ENCODE results near the gene TRIM69.

TRIM69 gene

GRCh38 chr15:44790656-44791055 lies 54.3 kb downstream of the TRIM69 start:
- H3K27ac ChIP-seq (ENCODE audit: low read depth, low read length), result no peak overlapping the region
- H3K4me3 ChIP-seq (ENCODE audit: low read depth, low read length), result no peak overlapping the region
- H3K9me3 ChIP-seq (ENCODE audit: control insufficient read depth, insufficient read depth, low read length), result no peaks in the 10 kb centered on the region
- no peak overlapping the region for H3K9ac ChIP-seq (ENCODE audit: low read depth, low read length)
- no peaks in the 10 kb centered on the region for H3K36me3 ChIP-seq (ENCODE audit: control insufficient read depth, insufficient read depth, low read length)
- H3K27me3 ChIP-seq (ENCODE audit: control insufficient read depth, insufficient read depth, low read length), result no peaks in the 10 kb centered on the region
- H3K4me1 ChIP-seq (ENCODE audit: control insufficient read depth, insufficient read depth, low read length), result no peaks in the 10 kb centered on the region

DNA sequence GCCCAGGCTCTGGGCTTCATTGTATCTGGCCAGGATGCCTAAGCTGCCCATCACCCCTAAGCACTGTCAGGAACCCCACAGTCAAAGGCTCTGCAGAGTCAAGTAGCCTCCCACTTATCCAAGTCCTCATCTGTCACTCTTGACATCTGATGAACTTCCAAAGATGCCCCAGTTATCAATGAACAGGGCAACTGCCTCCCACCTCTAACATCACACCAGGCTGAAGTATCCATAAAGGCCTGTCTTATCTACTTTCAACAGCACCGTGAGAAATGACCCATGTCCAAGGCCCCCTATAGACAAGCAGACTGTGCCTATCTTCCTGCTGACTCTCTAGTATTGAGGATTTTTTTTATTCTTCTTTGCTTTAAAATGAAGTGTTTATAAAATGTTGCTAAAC lies 56.4 kb downstream of the TRIM69 start:
- H3K4me3 ChIP-seq (ENCODE audit: low read depth, low read length), result no peak overlapping the region
- H3K9me3 ChIP-seq (ENCODE audit: control insufficient read depth, insufficient read depth, low read length), result no peaks in the 10 kb centered on the region
- H3K36me3 ChIP-seq (ENCODE audit: control insufficient read depth, insufficient read depth, low read length), result no peaks in the 10 kb centered on the region
- no peak overlapping the region for H3K9ac ChIP-seq (ENCODE audit: low read depth, low read length)
- no peaks in the 10 kb centered on the region for H3K4me1 ChIP-seq (ENCODE audit: control insufficient read depth, insufficient read depth, low read length)
- no peak overlapping the region for H3K27ac ChIP-seq (ENCODE audit: low read depth, low read length)
- H3K27me3 ChIP-seq (ENCODE audit: control insufficient read depth, insufficient read depth, low read length), result no peaks in the 10 kb centered on the region

- H3K9me3 ChIP-seq (ENCODE audit: control insufficient read depth, insufficient read depth, low read length), result no peaks in the 10 kb centered on the region
- H3K27ac ChIP-seq (ENCODE audit: low read depth, low read length), result no peak overlapping the region
- H3K27me3 ChIP-seq (ENCODE audit: control insufficient read depth, insufficient read depth, low read length), result no peaks in the 10 kb centered on the region
- H3K4me3 ChIP-seq (ENCODE audit: low read depth, low read length), result no peak overlapping the region
- no peaks in the 10 kb centered on the region for H3K4me1 ChIP-seq (ENCODE audit: control insufficient read depth, insufficient read depth, low read length)
- no peak overlapping the region for H3K9ac ChIP-seq (ENCODE audit: low read depth, low read length)
- H3K36me3 ChIP-seq (ENCODE audit: control insufficient read depth, insufficient read depth, low read length), result no peaks in the 10 kb centered on the region
Observed at GRCh38 chr15:44794072-44794471, 57.7 kb downstream of the TRIM69 start.

DNA sequence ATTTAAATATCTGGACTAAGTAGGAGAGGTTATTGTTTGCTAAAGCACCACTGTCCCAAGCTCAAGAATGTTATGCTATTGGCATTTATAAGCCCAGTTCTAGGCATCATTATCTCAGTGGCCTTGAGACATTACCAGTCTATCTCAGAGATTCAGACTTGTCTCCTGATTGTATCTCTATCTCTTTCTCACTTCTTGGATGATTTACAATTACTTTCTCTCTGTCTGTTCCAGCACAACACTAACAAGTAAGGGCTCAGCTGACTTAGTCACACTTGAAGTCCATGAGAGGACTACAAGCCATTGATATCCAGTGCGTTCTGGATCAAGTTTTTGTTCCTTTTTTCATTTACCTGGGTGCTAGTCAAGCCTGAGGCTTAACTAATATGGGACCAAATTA lies 60.2 kb downstream of the TRIM69 start:
- Histone ChIP-seq H3K9me3 (ENCODE audit: control insufficient read depth, insufficient read depth, low read length) (no peaks in the 10 kb centered on the region), H3K27me3 (ENCODE audit: control insufficient read depth, insufficient read depth, low read length) (no peaks in the 10 kb centered on the region), H3K9ac (ENCODE audit: low read depth, low read length) (no peak overlapping the region), H3K27ac (ENCODE audit: low read depth, low read length) (no peak overlapping the region), H3K4me3 (ENCODE audit: low read depth, low read length) (no peak overlapping the region), H3K4me1 (ENCODE audit: control insufficient read depth, insufficient read depth, low read length) (no peaks in the 10 kb centered on the region), H3K36me3 (ENCODE audit: control insufficient read depth, insufficient read depth, low read length) (no peaks in the 10 kb centered on the region)

DNA sequence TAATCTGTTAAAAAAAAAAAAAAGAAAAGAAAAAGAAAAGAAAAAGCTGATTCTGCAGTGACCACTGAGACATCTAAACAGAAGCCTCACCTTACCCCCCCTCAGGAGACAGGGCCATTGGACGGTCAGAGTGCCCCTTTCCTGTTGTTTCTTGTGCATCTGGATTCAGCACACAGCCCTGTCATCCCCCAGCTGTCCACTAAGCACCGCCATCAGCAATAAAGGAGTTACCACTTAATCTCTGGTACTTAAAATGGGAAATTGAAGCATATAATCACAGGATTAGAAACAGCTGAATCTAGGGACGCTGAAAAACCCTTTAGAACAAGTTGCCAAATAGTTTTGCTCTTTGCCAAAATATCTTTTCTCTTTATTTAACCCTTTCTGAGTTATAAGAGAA lies 62.5 kb downstream of the TRIM69 start:
- no peak overlapping the region for H3K27ac ChIP-seq (ENCODE audit: low read depth, low read length)
- H3K36me3 ChIP-seq (ENCODE audit: control insufficient read depth, insufficient read depth, low read length), result no peaks in the 10 kb centered on the region
- H3K27me3 ChIP-seq (ENCODE audit: control insufficient read depth, insufficient read depth, low read length), result no peaks in the 10 kb centered on the region
- no peak overlapping the region for H3K9ac ChIP-seq (ENCODE audit: low read depth, low read length)
- no peaks in the 10 kb centered on the region for H3K9me3 ChIP-seq (ENCODE audit: control insufficient read depth, insufficient read depth, low read length)
- no peak overlapping the region for H3K4me3 ChIP-seq (ENCODE audit: low read depth, low read length)
- H3K4me1 ChIP-seq (ENCODE audit: control insufficient read depth, insufficient read depth, low read length), result no peaks in the 10 kb centered on the region

GRCh38 chr15:44801364-44801763 lies 65.0 kb downstream of the TRIM69 start:
- H3K4me1 ChIP-seq (ENCODE audit: control insufficient read depth, insufficient read depth, low read length), result no peaks in the 10 kb centered on the region
- no peaks in the 10 kb centered on the region for H3K9me3 ChIP-seq (ENCODE audit: control insufficient read depth, insufficient read depth, low read length)
- no peaks in the 10 kb centered on the region for H3K27me3 ChIP-seq (ENCODE audit: control insufficient read depth, insufficient read depth, low read length)
- no peaks in the 10 kb centered on the region for H3K36me3 ChIP-seq (ENCODE audit: control insufficient read depth, insufficient read depth, low read length)
- H3K4me3 ChIP-seq (ENCODE audit: low read depth, low read length), result no peak overlapping the region
- H3K9ac ChIP-seq (ENCODE audit: low read depth, low read length), result no peak overlapping the region
- H3K27ac ChIP-seq (ENCODE audit: low read depth, low read length), result no peak overlapping the region

- H3K9ac ChIP-seq (ENCODE audit: low read depth, low read length), result no peak overlapping the region
- no peak overlapping the region for H3K4me3 ChIP-seq (ENCODE audit: low read depth, low read length)
- no peaks in the 10 kb centered on the region for H3K9me3 ChIP-seq (ENCODE audit: control insufficient read depth, insufficient read depth, low read length)
- H3K36me3 ChIP-seq (ENCODE audit: control insufficient read depth, insufficient read depth, low read length), result no peaks in the 10 kb centered on the region
- H3K4me1 ChIP-seq (ENCODE audit: control insufficient read depth, insufficient read depth, low read length), result no peaks in the 10 kb centered on the region
- H3K27ac ChIP-seq (ENCODE audit: low read depth, low read length), result no peak overlapping the region
- H3K27me3 ChIP-seq (ENCODE audit: control insufficient read depth, insufficient read depth, low read length), result no peaks in the 10 kb centered on the region
Observed at GRCh38 chr15:44801797-44802196, 65.5 kb downstream of the TRIM69 start.

GRCh38 chr15:44802336-44802735 lies 66.0 kb downstream of the TRIM69 start:
- no peak overlapping the region for H3K4me3 ChIP-seq (ENCODE audit: low read depth, low read length)
- H3K9me3 ChIP-seq (ENCODE audit: control insufficient read depth, insufficient read depth, low read length), result no peaks in the 10 kb centered on the region
- H3K27me3 ChIP-seq (ENCODE audit: control insufficient read depth, insufficient read depth, low read length), result no peaks in the 10 kb centered on the region
- H3K36me3 ChIP-seq (ENCODE audit: control insufficient read depth, insufficient read depth, low read length), result no peaks in the 10 kb centered on the region
- no peak overlapping the region for H3K9ac ChIP-seq (ENCODE audit: low read depth, low read length)
- no peak overlapping the region for H3K27ac ChIP-seq (ENCODE audit: low read depth, low read length)
- H3K4me1 ChIP-seq (ENCODE audit: control insufficient read depth, insufficient read depth, low read length), result no peaks in the 10 kb centered on the region

DNA sequence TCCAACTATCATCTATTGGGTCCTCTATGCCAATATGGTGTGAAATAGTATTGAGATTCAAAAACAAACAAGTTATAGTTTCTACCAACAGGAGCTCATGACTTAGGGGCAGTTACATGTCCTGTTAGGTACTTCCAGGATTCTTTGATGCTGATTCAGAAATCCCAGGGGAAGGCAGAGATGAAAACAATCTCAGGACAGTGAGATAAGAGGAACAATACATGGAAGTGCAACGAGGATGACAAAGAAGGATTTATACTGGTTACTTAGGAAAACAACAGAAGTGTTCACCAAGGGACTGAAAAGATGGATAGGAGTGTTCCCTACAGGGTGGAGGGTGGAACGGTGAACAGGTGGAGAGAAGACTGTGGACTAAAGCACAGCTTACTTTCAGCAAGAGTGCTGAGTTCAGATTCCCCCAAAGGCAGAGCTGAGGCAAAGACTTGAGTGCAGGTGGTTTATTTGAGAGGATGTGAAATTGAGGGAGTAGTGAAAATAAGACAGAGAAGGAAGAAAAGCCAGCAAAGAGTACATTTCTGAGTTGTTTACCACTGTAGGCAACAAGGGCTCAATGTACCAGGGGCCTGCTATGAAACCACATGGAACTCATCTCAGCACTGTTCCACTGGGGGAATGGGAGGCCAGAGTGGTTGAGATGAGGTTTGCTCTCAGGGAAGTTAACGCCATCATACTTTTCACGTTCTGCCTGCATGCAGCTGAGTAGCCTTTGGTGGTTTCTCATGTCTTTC lies 68.1 kb downstream of the TRIM69 start:
- Histone ChIP-seq H3K27ac (ENCODE audit: low read depth, low read length) (no peak overlapping the region), H3K27me3 (ENCODE audit: control insufficient read depth, insufficient read depth, low read length) (no peaks in the 10 kb centered on the region), H3K36me3 (ENCODE audit: control insufficient read depth, insufficient read depth, low read length) (no peaks in the 10 kb centered on the region), H3K9ac (ENCODE audit: low read depth, low read length) (no peak overlapping the region), H3K4me3 (ENCODE audit: low read depth, low read length) (no peak overlapping the region), H3K9me3 (ENCODE audit: control insufficient read depth, insufficient read depth, low read length) (no peaks in the 10 kb centered on the region), H3K4me1 (ENCODE audit: control insufficient read depth, insufficient read depth, low read length) (no peaks in the 10 kb centered on the region)

DNA sequence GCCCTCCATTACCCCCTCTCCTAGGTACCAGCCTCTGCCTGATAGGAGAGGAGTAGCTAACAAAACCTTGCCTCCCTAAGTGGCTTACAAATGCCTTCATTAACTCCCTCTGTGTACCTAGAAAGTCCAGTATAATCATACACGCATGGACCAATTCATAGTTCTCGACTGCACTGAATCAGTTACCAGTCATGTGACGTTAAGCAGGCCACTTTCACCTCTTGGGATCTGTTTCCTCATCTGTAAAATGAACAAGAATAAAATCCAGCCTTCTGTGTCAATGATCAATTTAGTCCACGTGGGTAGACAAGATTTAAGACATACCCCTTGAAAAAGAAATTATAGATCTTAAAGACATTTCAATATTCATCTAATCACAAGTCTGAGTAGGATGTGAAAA lies 72.2 kb downstream of the TRIM69 start:
- no peaks in the 10 kb centered on the region for H3K4me1 ChIP-seq (ENCODE audit: control insufficient read depth, insufficient read depth, low read length)
- no peaks in the 10 kb centered on the region for H3K36me3 ChIP-seq (ENCODE audit: control insufficient read depth, insufficient read depth, low read length)
- no peak overlapping the region for H3K4me3 ChIP-seq (ENCODE audit: low read depth, low read length)
- H3K9me3 ChIP-seq (ENCODE audit: control insufficient read depth, insufficient read depth, low read length), result no peaks in the 10 kb centered on the region
- H3K27ac ChIP-seq (ENCODE audit: low read depth, low read length), result no peak overlapping the region
- H3K27me3 ChIP-seq (ENCODE audit: control insufficient read depth, insufficient read depth, low read length), result no peaks in the 10 kb centered on the region
- H3K9ac ChIP-seq (ENCODE audit: low read depth, low read length), result no peak overlapping the region

GRCh38 chr15:44810237-44810636 lies 73.9 kb downstream of the TRIM69 start:
- Histone ChIP-seq H3K9ac (ENCODE audit: low read depth, low read length) (no peak overlapping the region), H3K9me3 (ENCODE audit: control insufficient read depth, insufficient read depth, low read length) (no peaks in the 10 kb centered on the region), H3K36me3 (ENCODE audit: control insufficient read depth, insufficient read depth, low read length) (no peaks in the 10 kb centered on the region), H3K27me3 (ENCODE audit: control insufficient read depth, insufficient read depth, low read length) (no peaks in the 10 kb centered on the region), H3K4me3 (ENCODE audit: low read depth, low read length) (no peak overlapping the region), H3K27ac (ENCODE audit: low read depth, low read length) (no peak overlapping the region), H3K4me1 (ENCODE audit: control insufficient read depth, insufficient read depth, low read length) (no peaks in the 10 kb centered on the region)
